ENCODE measurements around the gene WNT1.

The WNT1 gene

DNA sequence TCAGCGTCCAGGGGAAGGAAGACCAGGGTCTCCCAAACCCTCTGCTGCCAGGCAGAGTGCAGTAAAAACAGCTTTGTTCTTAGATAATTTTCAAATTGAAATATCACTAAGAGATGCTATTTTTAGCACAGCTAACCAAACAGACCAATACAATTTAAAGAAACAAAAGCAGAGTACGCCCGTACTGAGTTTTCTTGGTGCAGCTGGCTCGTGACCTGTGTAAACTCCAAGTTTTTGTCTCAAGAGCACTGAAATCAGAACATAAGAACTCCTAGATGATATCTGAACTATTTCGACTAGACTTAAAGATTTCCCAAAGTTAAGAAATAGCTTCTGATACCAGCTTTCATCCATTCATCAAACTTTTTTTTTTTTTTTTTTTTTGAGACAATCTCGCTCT, 31.2 kb upstream of the WNT1 start:
- CTCF ChIA-PET, result interaction anchor here (2.6 to 5.3 kb wide), 2 partner anchors 11 to 41 kb away, joined by 9 to 30 read pairs; no protein-coding TSS in a partner anchor
- no peak for DNase-seq (ENCODE audit: extremely low spot score)
- POLR2A ChIA-PET, result interaction anchor here (0.7 kb wide), 1 partner anchor 37 kb away, joined by 5 read pairs; no protein-coding TSS in a partner anchor
- TF ChIP-seq, protein P1, sequence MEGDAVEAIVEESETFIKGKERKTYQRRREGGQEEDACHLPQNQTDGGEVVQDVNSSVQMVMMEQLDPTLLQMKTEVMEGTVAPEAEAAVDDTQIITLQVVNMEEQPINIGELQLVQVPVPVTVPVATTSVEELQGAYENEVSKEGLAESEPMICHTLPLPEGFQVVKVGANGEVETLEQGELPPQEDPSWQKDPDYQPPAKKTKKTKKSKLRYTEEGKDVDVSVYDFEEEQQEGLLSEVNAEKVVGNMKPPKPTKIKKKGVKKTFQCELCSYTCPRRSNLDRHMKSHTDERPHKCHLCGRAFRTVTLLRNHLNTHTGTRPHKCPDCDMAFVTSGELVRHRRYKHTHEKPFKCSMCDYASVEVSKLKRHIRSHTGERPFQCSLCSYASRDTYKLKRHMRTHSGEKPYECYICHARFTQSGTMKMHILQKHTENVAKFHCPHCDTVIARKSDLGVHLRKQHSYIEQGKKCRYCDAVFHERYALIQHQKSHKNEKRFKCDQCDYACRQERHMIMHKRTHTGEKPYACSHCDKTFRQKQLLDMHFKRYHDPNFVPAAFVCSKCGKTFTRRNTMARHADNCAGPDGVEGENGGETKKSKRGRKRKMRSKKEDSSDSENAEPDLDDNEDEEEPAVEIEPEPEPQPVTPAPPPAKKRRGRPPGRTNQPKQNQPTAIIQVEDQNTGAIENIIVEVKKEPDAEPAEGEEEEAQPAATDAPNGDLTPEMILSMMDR (IDR thresholded peaks at IDR 0.05; ENCODE audit: control extremely low read depth, extremely low read depth, low read depth, missing control alignments), result no peak

DNA sequence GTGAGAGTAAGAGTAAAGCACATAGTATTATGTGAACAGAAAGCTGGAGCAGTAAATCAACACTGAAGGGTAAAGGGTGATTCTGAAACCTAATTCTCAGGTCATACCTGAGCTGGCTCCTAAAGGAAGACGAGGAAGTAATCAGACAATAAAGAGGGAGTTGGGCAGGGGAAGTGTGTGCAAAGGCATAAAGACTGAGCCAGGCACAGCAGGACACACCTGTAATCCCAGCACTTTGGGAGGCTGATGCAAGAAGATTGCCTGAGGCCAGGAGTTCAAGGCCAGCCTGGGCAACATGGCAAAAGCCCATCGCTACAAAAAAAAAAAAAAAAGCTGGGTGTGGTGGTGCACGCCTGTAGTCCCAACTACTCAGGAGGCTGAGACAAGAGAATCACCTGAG, 30.4 kb upstream of the WNT1 start:
- POLR2A ChIA-PET, result no interaction called here
- no peak for DNase-seq (ENCODE audit: extremely low spot score)
- TF ChIP-seq, protein P1 (IDR thresholded peaks at IDR 0.05; ENCODE audit: control extremely low read depth, extremely low read depth, low read depth, missing control alignments), result no peak
- CTCF ChIA-PET, result interaction anchor here (2.6 to 5.3 kb wide), 2 partner anchors 11 to 41 kb away, joined by 9 to 30 read pairs; no protein-coding TSS in a partner anchor

DNA sequence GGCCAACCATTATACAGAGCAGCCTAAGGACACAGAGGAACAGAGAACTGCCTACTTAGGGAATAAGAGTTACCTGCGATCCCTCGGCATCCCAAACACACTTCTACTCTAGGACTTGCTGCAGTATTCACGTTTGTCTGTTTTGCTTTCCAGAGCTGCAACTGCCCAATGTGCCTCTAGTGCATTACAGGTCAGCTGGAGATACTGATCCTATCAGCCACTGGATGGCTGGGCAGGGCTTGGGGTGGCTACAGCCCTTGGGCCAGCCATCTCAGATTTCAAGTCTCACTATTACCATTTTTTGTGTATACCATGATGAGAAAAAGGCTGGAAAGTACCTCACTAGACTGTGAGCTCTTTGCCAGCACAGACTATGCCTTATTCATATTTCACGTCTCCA, 25.4 kb upstream of the WNT1 start:
- CTCF ChIA-PET, result interaction anchor here (0.8 to 8.0 kb wide), 12 partner anchors 9 to 138 kb away, joined by 3 to 59 read pairs (median 6); partner anchors contain the start of genes FKBP11 and WNT1
- TF ChIP-seq, protein P1 (IDR thresholded peaks at IDR 0.05; ENCODE audit: control extremely low read depth, extremely low read depth, low read depth, missing control alignments), result no peak
- DNase-seq (ENCODE audit: extremely low spot score), result no peak
- POLR2A ChIA-PET, result no interaction called here

DNA sequence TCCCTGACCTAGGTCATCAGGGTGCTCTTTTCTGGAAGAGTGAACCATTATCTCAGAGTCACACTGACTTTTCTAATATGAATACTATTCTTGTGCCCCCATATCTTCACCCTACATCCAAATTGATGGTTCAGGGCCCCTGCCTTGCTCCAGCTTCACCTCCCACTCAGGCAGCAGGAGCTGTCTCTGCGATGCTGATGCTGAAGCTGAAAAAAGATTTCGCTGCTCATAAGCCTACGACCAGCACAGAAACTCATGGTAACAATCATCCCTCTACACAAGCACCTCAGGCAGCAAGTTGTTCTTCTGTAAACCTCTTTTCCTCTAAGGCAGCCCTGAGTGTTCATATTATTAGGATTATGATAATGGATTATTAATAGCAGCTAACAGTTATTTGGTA, 24.1 kb upstream of the WNT1 start:
- ChIA-PET CTCF (interaction anchor here (1.8 to 8.0 kb wide), 6 partner anchors 10 to 51 kb away, joined by 7 to 59 read pairs (median 19); partner anchors contain the start of genes FKBP11 and WNT1), POLR2A (interaction anchor here (0.5 kb wide), 1 partner anchor 16 kb away, joined by 4 read pairs; no protein-coding TSS in a partner anchor)
- DNase-seq (ENCODE audit: extremely low spot score), result no peak
- TF ChIP-seq, protein P1 (IDR thresholded peaks at IDR 0.05; ENCODE audit: control extremely low read depth, extremely low read depth, low read depth, missing control alignments), result no peak

DNA sequence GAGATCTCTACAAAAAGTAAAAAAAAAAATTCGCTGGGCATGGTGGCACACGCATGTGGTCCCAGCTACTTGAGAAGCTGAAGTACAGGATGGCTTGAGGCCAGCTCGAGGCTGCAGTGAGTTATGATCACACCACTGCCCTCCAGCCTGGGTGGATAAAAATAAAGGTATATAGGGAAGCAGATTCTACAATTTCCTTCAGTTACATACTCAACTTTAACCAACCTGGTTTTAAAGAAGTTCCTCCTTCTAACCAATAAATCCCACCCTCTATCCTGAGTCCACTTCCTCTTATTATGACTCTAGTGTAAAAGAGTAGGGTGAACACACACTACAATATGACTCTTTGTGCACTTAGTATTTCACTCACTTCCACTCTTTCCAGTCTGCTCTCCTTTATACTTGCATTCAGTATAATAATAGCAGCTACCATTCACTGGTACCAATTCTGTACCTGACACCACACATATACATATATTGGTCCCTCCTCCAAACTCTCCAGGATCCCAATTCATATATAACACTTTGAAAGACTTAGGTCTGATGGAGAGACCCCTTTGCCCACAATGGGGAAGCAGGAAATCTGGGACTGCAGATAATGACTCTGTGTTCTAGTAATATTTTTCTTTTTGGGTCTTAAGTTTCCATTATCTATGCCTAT, 23.2 kb upstream of the WNT1 start:
- TF ChIP-seq, protein P1 (IDR thresholded peaks at IDR 0.05; ENCODE audit: control extremely low read depth, extremely low read depth, low read depth, missing control alignments), result no peak
- POLR2A ChIA-PET, result interaction anchor here (0.5 kb wide), 1 partner anchor 24 kb away, joined by 5 read pairs; no protein-coding TSS in a partner anchor
- CTCF ChIA-PET, result interaction anchor here (0.9 to 8.0 kb wide), 10 partner anchors 11 to 43 kb away, joined by 3 to 59 read pairs (median 6); partner anchors contain the start of genes FKBP11 and WNT1
- no peak for DNase-seq (ENCODE audit: extremely low spot score)

DNA sequence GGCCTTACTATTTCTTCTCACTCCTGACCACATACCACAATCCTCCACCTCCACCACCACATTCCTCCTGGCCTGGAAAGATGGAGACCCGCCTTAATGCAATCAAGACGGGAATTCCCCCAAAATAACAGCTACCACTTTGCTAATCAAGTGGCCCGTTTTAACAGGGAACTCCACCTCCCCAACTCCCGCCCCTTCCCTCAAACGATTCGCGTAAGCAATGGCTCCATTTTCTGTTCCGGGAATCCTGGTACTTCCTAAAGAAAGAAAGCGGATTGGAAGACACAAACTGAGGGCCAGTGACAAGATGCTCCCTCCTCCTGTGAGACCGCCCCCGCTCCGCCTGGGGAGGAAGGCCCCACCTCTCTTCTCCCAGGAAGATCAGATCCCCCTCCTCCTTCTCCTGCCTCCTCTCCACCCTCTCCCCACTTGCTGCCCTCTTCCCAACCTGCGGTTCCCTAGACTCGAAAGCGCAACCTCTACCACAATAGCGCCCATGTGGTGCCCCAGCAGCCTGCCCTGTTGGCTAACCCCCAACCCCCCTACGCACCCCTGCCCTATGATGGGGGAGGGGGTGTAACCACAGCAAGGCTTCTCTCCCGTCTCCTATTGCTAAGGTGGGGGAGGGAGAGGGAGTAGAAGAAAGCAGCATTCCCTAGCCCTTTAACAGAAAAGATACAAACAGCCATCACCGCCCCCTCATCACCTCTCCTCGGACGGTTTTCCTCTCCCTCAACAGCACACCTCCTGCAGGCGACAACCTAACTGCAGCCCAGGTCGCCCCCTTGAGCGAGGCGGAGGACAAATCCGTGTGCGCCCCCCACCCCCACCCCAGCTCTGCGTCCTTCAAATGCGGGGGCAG, 21.6 kb upstream of the WNT1 start:
- CTCF ChIA-PET, result interaction anchor here (0.8 to 8.0 kb wide), 17 partner anchors 11 to 104 kb away, joined by 3 to 58 read pairs (median 5); partner anchors contain the start of genes DDX23 and WNT1
- peak; percentile 59 for DNase-seq (ENCODE audit: extremely low spot score)
- POLR2A ChIA-PET, result interaction anchor here (0.6 to 1.1 kb wide), 3 partner anchors 83 to 1142 kb away, joined by 3 to 4 read pairs (median 4); no protein-coding TSS in a partner anchor
- TF ChIP-seq, protein P1 (IDR thresholded peaks at IDR 0.05; ENCODE audit: control extremely low read depth, extremely low read depth, low read depth, missing control alignments), result peak; percentile 8

All from GM10248 (cell line).